ENCODE measurements around the gene NCS1.
A peak's percentile ranks its signal among the peaks of the same experiment; 100 is the strongest.

NCS1 gene

DNA sequence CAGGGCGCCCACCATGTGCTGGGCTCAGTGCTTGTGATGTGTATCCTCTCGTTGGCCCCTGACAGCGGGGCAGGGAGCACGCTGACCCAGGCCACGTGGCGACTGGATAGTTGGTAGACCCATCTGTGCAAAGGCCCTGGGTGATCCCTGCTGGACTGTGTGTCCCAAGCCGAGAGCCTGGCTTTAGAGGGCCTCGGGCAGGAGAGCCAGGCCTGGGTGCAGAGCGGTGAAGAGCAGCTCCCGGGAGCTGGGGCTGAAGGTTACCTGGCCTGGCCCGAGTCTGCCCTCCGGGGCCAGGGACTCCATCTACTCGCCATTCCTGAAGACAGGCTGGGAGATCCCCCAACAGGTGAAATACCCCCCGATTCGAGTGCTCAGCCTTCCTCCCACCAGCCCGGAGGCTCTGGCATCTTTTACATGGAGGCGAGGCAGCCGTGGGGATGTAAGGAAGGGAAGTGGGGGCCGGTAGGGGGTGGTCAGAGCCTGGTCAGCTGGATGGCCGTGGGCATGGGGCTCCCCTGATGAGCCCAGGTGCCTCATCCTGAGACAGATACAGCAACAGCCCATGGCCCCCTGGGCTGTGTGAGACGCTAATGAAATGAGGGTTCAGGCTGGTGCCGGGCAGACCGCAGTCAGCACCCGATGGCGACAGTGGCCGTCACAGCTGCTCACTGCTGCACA lies 19.0 kb downstream of the NCS1 start:
- peak overlapping the region; percentile 93 to 95 for H3K27ac ChIP-seq
- intact Hi-C loops (cut with DNase I; ENCODE audit: low total_unique reads) = no loop called here
- no peak overlapping the region for H3K4me3 ChIP-seq
- no peaks in the 10 kb centered on the region for H3K27me3 ChIP-seq
- H3K36me3 ChIP-seq = no peaks in the 10 kb centered on the region
- no peaks in the 10 kb centered on the region for H3K9me3 ChIP-seq
- no peak for DNase-seq
- peaks cover 0 to 100% (median 84%) of the 10 kb centered on the region in 4 donors for H3K4me1 ChIP-seq
- TF ChIP-seq CTCF (IDR thresholded peaks at IDR 0.05) = no peak

- intact Hi-C loops (cut with DNase I; ENCODE audit: low total_unique reads) = no loop called here
- DNase-seq = no peak
- Histone ChIP-seq H3K4me1 (peaks cover 0 to 100% (median 82%) of the 10 kb centered on the region in 4 donors), H3K27me3 (no peaks in the 10 kb centered on the region), H3K36me3 (no peaks in the 10 kb centered on the region), H3K9me3 (no peaks in the 10 kb centered on the region), H3K4me3 (no peak overlapping the region), H3K27ac (peak overlapping the region; percentile 93 to 95)
- no peak for TF ChIP-seq CTCF (IDR thresholded peaks at IDR 0.05)
Measured at GRCh38 chr9:130191749-130192120, 19.5 kb downstream of the NCS1 start.

GRCh38 chr9:130192382-130192999 lies 20.3 kb downstream of the NCS1 start:
- no peak for TF ChIP-seq CTCF (IDR thresholded peaks at IDR 0.05)
- DNase-seq = no peak

DNA sequence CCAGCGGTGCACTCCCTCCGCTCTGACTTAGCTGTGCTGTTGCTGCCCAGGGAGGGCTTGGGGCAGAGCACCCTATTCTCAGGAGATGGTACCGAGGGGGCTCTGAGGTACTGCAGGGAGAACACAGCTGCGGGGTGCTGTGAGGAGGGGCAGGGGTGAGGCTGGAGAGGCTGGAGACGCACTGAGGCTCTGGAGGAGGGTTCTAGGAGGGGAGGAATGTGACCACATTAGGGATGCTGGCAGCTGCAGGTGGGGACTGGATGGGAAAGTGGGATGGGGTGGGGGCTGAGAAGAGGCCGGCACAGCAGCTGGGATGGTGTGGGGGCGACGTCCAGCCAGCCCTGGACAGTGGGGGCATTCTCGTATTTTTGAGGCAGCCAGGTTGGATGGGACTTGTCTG lies 20.9 kb downstream of the NCS1 start:
- Histone ChIP-seq H3K9me3 (no peaks in the 10 kb centered on the region), H3K27me3 (no peaks in the 10 kb centered on the region), H3K4me3 (peak overlapping the region in 1 of 2 donors; percentile 2), H3K27ac (peak overlapping the region; percentile 93 to 95), H3K36me3 (no peaks in the 10 kb centered on the region), H3K4me1 (peaks cover 0 to 100% (median 80%) of the 10 kb centered on the region in 4 donors)
- no peak for DNase-seq
- intact Hi-C loops (cut with DNase I; ENCODE audit: low total_unique reads) = no loop called here
- no peak for TF ChIP-seq CTCF (IDR thresholded peaks at IDR 0.05)

More at GRCh38 chr9:130192382-130192999, 20.3 kb downstream of the NCS1 start:
- Histone ChIP-seq H3K36me3 (no peaks in the 10 kb centered on the region), H3K9me3 (no peaks in the 10 kb centered on the region), H3K27me3 (no peaks in the 10 kb centered on the region), H3K4me1 (peaks cover 0 to 100% (median 81%) of the 10 kb centered on the region in 4 donors), H3K4me3 (peak overlapping the region in 1 of 2 donors; percentile 2), H3K27ac (peak overlapping the region; percentile 93 to 95)
- intact Hi-C loops (cut with DNase I; ENCODE audit: low total_unique reads) = no loop called here

- peak overlapping the region; percentile 93 to 95 for H3K27ac ChIP-seq
- no peak for TF ChIP-seq CTCF (IDR thresholded peaks at IDR 0.05)
- DNase-seq = no peak
- peaks cover 0 to 100% (median 81%) of the 10 kb centered on the region in 4 donors for H3K4me1 ChIP-seq
- peak overlapping the region in 1 of 2 donors; percentile 4 for H3K4me3 ChIP-seq
- no peaks in the 10 kb centered on the region for H3K9me3 ChIP-seq
- H3K36me3 ChIP-seq = no peaks in the 10 kb centered on the region
- intact Hi-C loops (cut with DNase I; ENCODE audit: low total_unique reads) = no loop called here
- H3K27me3 ChIP-seq = no peaks in the 10 kb centered on the region
Measured at GRCh38 chr9:130193531-130194377, 21.6 kb downstream of the NCS1 start.

Measured in tibial artery (tissue), 4 donors.